Measurements from ENCODE around the gene DDB1. TPM values are rescaled to one million over a fixed set of nuclear protein-coding genes. Genes with fewer than 3 reads are reported as not detected.

The DDB1 gene
- 374 and 408 TPM in 2 replicates for total RNA-seq

DNA sequence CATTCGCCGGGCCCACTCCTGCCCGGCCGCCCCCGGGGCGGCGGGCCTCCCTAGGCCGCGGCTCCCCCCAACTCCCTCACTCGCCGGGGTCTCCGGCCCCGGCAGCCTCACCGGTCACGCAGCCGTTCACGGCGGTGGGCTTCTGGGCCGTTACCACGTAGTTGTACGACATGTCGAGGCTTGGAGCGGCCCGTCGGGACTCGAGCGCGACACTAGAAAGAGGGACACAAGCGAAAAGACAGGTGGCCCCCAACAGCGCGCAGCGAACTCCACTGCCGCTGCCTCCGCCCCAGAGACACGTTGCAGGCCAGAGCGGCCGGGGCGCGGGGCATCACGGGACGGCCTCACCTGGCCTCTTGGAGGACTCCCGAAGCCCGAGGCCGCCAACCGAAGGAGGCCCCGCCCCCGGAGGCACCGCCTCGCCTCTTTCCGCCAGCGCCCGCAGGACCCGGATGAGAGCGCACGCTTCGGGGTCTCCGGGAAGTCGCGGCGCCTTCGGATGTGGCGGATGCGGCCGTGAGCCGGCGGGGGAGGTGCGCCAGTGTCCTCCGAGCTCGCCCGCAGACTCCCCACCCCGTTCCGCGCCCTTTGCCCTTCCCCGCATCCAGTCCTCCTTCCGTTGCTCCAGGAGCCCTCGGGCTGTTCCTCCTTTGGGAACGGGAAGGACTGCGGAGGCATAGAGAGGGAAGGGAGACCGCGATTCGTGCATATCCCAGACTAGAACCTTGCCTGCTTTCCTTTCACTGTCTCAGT, at the start of gene DDB1, which contains the start of gene TKFC:
Gene DDB1, minus strand, starts transcription at position 309 of the 753 bp plus-strand sequence. Its CDS starts 137 bp downstream, at position 172.
Gene TKFC, plus strand, starts transcription at position 432 of the 753 bp plus-strand sequence. CDS start 1,501 bp downstream, outside the sequence.

DNA sequence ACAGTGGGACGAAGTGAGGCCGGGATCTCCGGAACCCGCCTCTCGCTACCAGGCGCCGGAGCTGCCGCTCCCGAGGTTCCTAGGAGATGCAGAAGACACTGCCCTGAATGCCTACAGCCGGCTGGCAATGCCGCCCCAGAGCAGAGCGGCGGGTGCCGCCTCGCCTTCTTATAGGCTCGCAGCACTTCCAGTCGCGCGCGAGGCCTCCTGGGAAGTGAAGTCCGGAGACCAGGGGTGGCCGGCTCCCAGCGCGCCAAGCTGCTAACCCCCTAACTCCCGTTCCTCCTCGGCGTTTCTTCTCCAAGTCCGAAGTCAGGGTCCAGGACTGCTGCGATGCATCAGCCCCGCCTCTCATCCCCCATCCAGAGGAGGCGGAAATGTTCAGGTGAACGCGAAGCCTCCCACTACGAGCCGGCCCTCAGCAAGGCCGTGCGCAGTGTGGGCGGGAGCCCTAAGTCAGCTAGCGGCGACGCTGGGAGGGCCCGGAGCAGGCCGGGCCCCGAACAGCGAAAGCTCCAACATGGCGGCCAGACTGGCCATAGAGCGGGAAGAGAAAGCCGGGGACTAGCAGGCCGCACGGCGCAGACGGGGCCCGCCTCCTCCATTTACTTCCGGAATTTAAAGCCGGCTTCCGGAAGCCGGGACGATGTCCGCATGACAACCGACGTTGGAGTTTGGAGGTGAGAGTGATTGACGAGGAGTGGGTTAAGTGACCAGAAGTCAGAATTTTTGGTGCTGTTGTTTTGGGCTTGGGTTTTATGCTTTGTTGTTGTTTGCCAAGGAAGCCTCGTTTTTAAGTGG, 29.0 kb upstream of the DDB1 start, which contains the start of the genes CYB561A3 and TMEM138:
Gene CYB561A3, minus strand, starts transcription at position 142 of the 801 bp plus-strand sequence. CDS start 5,169 bp downstream, outside the sequence.
Gene TMEM138, plus strand, starts transcription at position 634 of the 801 bp plus-strand sequence. CDS start 2,017 bp downstream, outside the sequence.

GRCh38 chr11:61294717-61295595, 37.9 kb downstream of the DDB1 start, which contains the start of gene VWCE:
TSS of gene VWCE (minus strand) at chr11:61295316. CDS start at chr11:61295037, 279 bp downstream.

Other genes with a start within 250 kb of the DDB1 start
- not detected in 2 replicates for gene CD5, start 230.6 kb downstream of the DDB1 start, total RNA-seq
- 5.5 and 7.6 TPM in 2 replicates for gene VPS37C, start 171.7 kb downstream of the DDB1 start, total RNA-seq
- gene PGA3, start 129.6 kb downstream of the DDB1 start, total RNA-seq, result 0.57 TPM in 1 of 2 replicates, not detected in the other
- gene PGA4, start 110.8 kb downstream of the DDB1 start, total RNA-seq, result not detected in 2 replicates
- not detected in 2 replicates for gene PGA5, start 91.9 kb downstream of the DDB1 start, total RNA-seq
- 0.85 and 1.7 TPM in 2 replicates for gene VWCE, start 37.8 kb downstream of the DDB1 start, total RNA-seq
- gene TKFC, start 123 bp upstream of the DDB1 start, total RNA-seq, result 16.0 and 20.1 TPM in 2 replicates
- 89.6 and 101 TPM in 2 replicates for gene CYB561A3, start 28.8 kb upstream of the DDB1 start, total RNA-seq
- gene TMEM138, start 29.3 kb upstream of the DDB1 start, total RNA-seq, result 14.8 and 19.7 TPM in 2 replicates
- 8.8 and 9.9 TPM in 2 replicates for gene TMEM216, start 59.5 kb upstream of the DDB1 start, total RNA-seq
- gene CPSF7, start 96.9 kb upstream of the DDB1 start, total RNA-seq, result 8.1 and 10.3 TPM in 2 replicates
- 41.0 and 47.0 TPM in 2 replicates for gene SDHAF2, start 97.0 kb upstream of the DDB1 start, total RNA-seq
- not detected in 2 replicates for gene LRRC10B, start 175.6 kb upstream of the DDB1 start, total RNA-seq
- gene SYT7, start 248.0 kb upstream of the DDB1 start, total RNA-seq, result 0.74 and 1.4 TPM in 2 replicates